Epithelial cell of prostate (primary cell): ENCODE measurements around the gene MGAT4A.
"Not testable (repeated sequence)": the region's sequence is repeated elsewhere in the genome, so short reads cannot be mapped to it uniquely, and the experiment has no call there.

ENCODE experiments used
- DNase-seq: peaks from one replicate; pipeline ENCODE4 v3.0.0-alpha.2; 2011; ENCODE audit warnings: low read depth, low spot score
- H3K27ac ChIP-seq: fragments of 450-650 bp; 2 replicates; pipeline ENCODE4 v1.5.1; 2017; ENCODE audit warnings: mild to moderate bottlenecking

The MGAT4A gene

GRCh38 chr2:98732430-98733051 lies 1.6 kb upstream of the MGAT4A start:
- no peak for DNase-seq
- H3K27ac ChIP-seq = no peak overlapping the region

- DNase-seq = no peak
- no peak overlapping the region for H3K27ac ChIP-seq
These were observed 990 bp upstream of the MGAT4A start for GRCh38 chr2:98731894-98732349.

- no peak for DNase-seq
- H3K27ac ChIP-seq = no peak overlapping the region
These were observed 258 bp downstream of the MGAT4A start for GRCh38 chr2:98730707-98731040.

GRCh38 chr2:98730053-98730706 lies 752 bp downstream of the MGAT4A start:
- no peak overlapping the region for H3K27ac ChIP-seq
- no peak for DNase-seq

- DNase-seq = no peak
- H3K27ac ChIP-seq = no peak overlapping the region
These were observed 1.3 kb downstream of the MGAT4A start for GRCh38 chr2:98729652-98730051.

- H3K27ac ChIP-seq, DNase-seq: not testable (repeated sequence)
These were observed 2.7 kb downstream of the MGAT4A start for GRCh38 chr2:98728088-98728718.

GRCh38 chr2:98727369-98728087 lies 3.4 kb downstream of the MGAT4A start:
- H3K27ac ChIP-seq = no peak overlapping the region

GRCh38 chr2:98726735-98727368 lies 4.1 kb downstream of the MGAT4A start:
- no peak for DNase-seq
- H3K27ac ChIP-seq = no peak overlapping the region

More at GRCh38 chr2:98727369-98728087, 3.4 kb downstream of the MGAT4A start:
- no peak for DNase-seq

- H3K27ac ChIP-seq = no peak overlapping the region
- no peak for DNase-seq
These were observed 4.7 kb downstream of the MGAT4A start for GRCh38 chr2:98726205-98726604.

- DNase-seq = no peak
- H3K27ac ChIP-seq = no peak overlapping the region
These were observed 10.6 kb downstream of the MGAT4A start for GRCh38 chr2:98720286-98720685.

- no peak overlapping the region for H3K27ac ChIP-seq
- DNase-seq = no peak
These were observed 13.3 kb downstream of the MGAT4A start for GRCh38 chr2:98717621-98718020.

- no peak overlapping the region for H3K27ac ChIP-seq
These were observed 14.1 kb downstream of the MGAT4A start for GRCh38 chr2:98716786-98717185.

GRCh38 chr2:98715812-98716451 lies 15.0 kb downstream of the MGAT4A start:
- H3K27ac ChIP-seq = no peak overlapping the region
- DNase-seq = no peak

More at GRCh38 chr2:98716786-98717185, 14.1 kb downstream of the MGAT4A start:
- DNase-seq = no peak

- no peak overlapping the region for H3K27ac ChIP-seq
- DNase-seq = no peak
These were observed 17.5 kb downstream of the MGAT4A start for GRCh38 chr2:98713332-98714015.

- no peak overlapping the region for H3K27ac ChIP-seq
- DNase-seq = no peak
These were observed 18.8 kb downstream of the MGAT4A start for GRCh38 chr2:98712145-98712544.

- H3K27ac ChIP-seq = no peak overlapping the region
- DNase-seq = no peak
These were observed 19.4 kb downstream of the MGAT4A start for GRCh38 chr2:98711506-98711905.

GRCh38 chr2:98710734-98711133 lies 20.2 kb downstream of the MGAT4A start:
- no peak for DNase-seq
- H3K27ac ChIP-seq = no peak overlapping the region

- DNase-seq = no peak
- no peak overlapping the region for H3K27ac ChIP-seq
These were observed 21.4 kb downstream of the MGAT4A start for GRCh38 chr2:98709535-98709934.

GRCh38 chr2:98708396-98709186 lies 22.3 kb downstream of the MGAT4A start:
- no peak overlapping the region for H3K27ac ChIP-seq
- no peak for DNase-seq
